Upper lobe of left lung (tissue), 6 donors: Measurements from ENCODE around the gene ATP6V0E2. TPM values are rescaled to one million over a fixed set of nuclear protein-coding genes. Genes with fewer than 3 reads are reported as not detected.
"Not testable (repeated sequence)": the region's sequence is repeated elsewhere in the genome, so short reads cannot be mapped to it uniquely, and the experiment has no call there.

ENCODE experiments used
- ATAC-seq, 2 donors: fragments of 200-7000 bp; cut with Tn5 transposase; one replicate each; pipeline ENCODE4 v1.9.1; 2022; ENCODE audit warnings: mild to moderate bottlenecking in 2 of 2, moderate library complexity in 2 of 2; ENCODE audit not compliant: low FRiP score in 2 of 2
- DNase-seq, 2 donors: peaks; one replicate each; pipeline ENCODE4 v3.0.0-alpha.2; 2019 to 2020
- H3K27ac ChIP-seq, 4 donors: fragments of 200-600 bp; sonication (generic); one replicate each; pipeline ENCODE4 v1.5.1; 2016 to 2019
- H3K27me3 ChIP-seq, 4 donors: fragments of 200-600 bp; sonication (generic); one replicate each; pipeline ENCODE4 v1.5.1; 2017 to 2019
- H3K36me3 ChIP-seq, 4 donors: fragments of 200-600 bp; sonication (generic); one replicate each; pipeline ENCODE4 v1.5.1; 2016 to 2019
- H3K4me1 ChIP-seq, 4 donors: fragments of 200-600 bp; sonication (generic); one replicate each; pipeline ENCODE4 v1.5.1; 2018 to 2019
- H3K4me3 ChIP-seq, 4 donors: fragments of 200-600 bp; sonication (generic); one replicate each; pipeline ENCODE4 v1.5.1; 2017 to 2019; ENCODE audit warnings: mild to moderate bottlenecking in 2 of 4, moderate library complexity in 1 of 4
- H3K9me3 ChIP-seq, 4 donors: fragments of 200-600 bp; sonication (generic); one replicate each; pipeline ENCODE4 v1.5.1; 2018 to 2019
- CTCF ChIP-seq, 6 experiments: fragments of 450-650 bp in 4 of 6; fragments of 200-600 bp in 2 of 6; sonication (generic) in 2 of 6; IDR thresholded peaks; one replicate each; pipeline ENCODE4 v1.5.1; 2016 to 2019; ENCODE audit warnings: antibody characterized with exemption in 6 of 6
- EP300 ChIP-seq, 4 donors: sonication (generic); formaldehyde crosslinking; IDR thresholded peaks; one replicate each; pipeline ENCODE4 v1.5.1; 2017; ENCODE audit warnings: antibody characterized with exemption in 4 of 4, control low read depth in 2 of 4
- POLR2A ChIP-seq, 4 donors: fragments of 450-650 bp; IDR thresholded peaks; one replicate each; pipeline ENCODE4 v1.5.1; 2016 to 2017; ENCODE audit warnings: antibody characterized with exemption in 4 of 4, mild to moderate bottlenecking in 2 of 4
- POLR2AphosphoS5 ChIP-seq, 2 donors: sonication (generic); formaldehyde crosslinking; IDR thresholded peaks; one replicate each; pipeline ENCODE4 v1.5.1; 2017; ENCODE audit warnings: antibody characterized with exemption in 2 of 2
- WGBS, 2 donors: methylation state at CpG; one replicate each; pipeline ENCODE4 v1.1.5; 2017 to 2018; 5-methylcytosine and 5-hydroxymethylcytosine counted together
- total RNA-seq, 6 donors: library from RNA; depleted of rRNA in 4 of 6; stranded (reverse); fragments of >200 nt in 4 of 6; gene quantifications; one replicate each; pipeline versions ENCODE4 v1.1.0 to v1.2.1, GENCODE V29; 2016 to 2021
- donor health status: DM: no; HTN: no; CAD: no; lungs with moderate emphysema.
- donor health status: DM: no; HTN: yes; CAD: no; lungs with severe emphysema.

ATP6V0E2 gene
- total RNA-seq, 6 donors from 2014 or later = 5.2 to 34.1 (median 25.2) TPM

- ATAC-seq (peak in 1 of 2 donors; percentile 2), DNase-seq (peak in 1 of 2 donors; percentile 59)
- TF ChIP-seq POLR2A (IDR thresholded peaks at IDR 0.05) = no peak
- TF ChIP-seq EP300 (IDR thresholded peaks at IDR 0.05) = no peak
- no peaks in the 10 kb centered on the region for H3K4me1 ChIP-seq
- no peaks in the 10 kb centered on the region for H3K27me3 ChIP-seq
- no peak overlapping the region for H3K27ac ChIP-seq
- no peak overlapping the region for H3K4me3 ChIP-seq
- H3K9me3 ChIP-seq = no peaks in the 10 kb centered on the region
- WGBS, 2 donors = 74 to 79% methylated on average over 5 to 12 of the region's 12 CpGs
- no peaks in the 10 kb centered on the region for H3K36me3 ChIP-seq
Observed at GRCh38 chr7:149826344-149827088, 47.3 kb upstream of the ATP6V0E2 start.

GRCh38 chr7:149827089-149827981 lies 46.4 kb upstream of the ATP6V0E2 start:
- H3K27me3 ChIP-seq = no peaks in the 10 kb centered on the region
- TF ChIP-seq POLR2A (IDR thresholded peaks at IDR 0.05) (no peak), EP300 (IDR thresholded peaks at IDR 0.05) (no peak)
- H3K9me3 ChIP-seq = no peaks in the 10 kb centered on the region
- H3K4me1 ChIP-seq = no peaks in the 10 kb centered on the region
- ATAC-seq = peak in 1 of 2 donors; percentile 7
- WGBS, 2 donors = 81 to 84% methylated on average over 17 to 23 of the region's 23 CpGs
- H3K4me3 ChIP-seq = no peak overlapping the region
- no peaks in the 10 kb centered on the region for H3K36me3 ChIP-seq
- no peak for DNase-seq
- no peak overlapping the region for H3K27ac ChIP-seq

GRCh38 chr7:149828357-149829309 lies 45.1 kb upstream of the ATP6V0E2 start:
- Histone ChIP-seq H3K27me3 (no peaks in the 10 kb centered on the region), H3K27ac (no peak overlapping the region), H3K9me3 (no peaks in the 10 kb centered on the region), H3K4me1 (no peaks in the 10 kb centered on the region), H3K36me3 (no peaks in the 10 kb centered on the region), H3K4me3 (no peak overlapping the region)
- no peak for ATAC-seq
- TF ChIP-seq POLR2AphosphoS5 (IDR thresholded peaks at IDR 0.05) (no peak), EP300 (IDR thresholded peaks at IDR 0.05) (no peak), CTCF (IDR thresholded peaks at IDR 0.05) (no peak), POLR2A (IDR thresholded peaks at IDR 0.05) (no peak)
- WGBS, 2 donors = 86 to 90% methylated on average over 12 to 19 of the region's 19 CpGs
- no peak for DNase-seq

GRCh38 chr7:149830527-149830926 lies 43.2 kb upstream of the ATP6V0E2 start:
- H3K27me3 ChIP-seq, H3K4me1 ChIP-seq, ATAC-seq, H3K36me3 ChIP-seq, DNase-seq, H3K4me3 ChIP-seq, H3K9me3 ChIP-seq, H3K27ac ChIP-seq: not testable (repeated sequence)
- WGBS, 2 donors = 67 to 77% methylated on average over 1 of the region's 1 CpG

- ATAC-seq (no peak), DNase-seq (peak in 1 of 2 donors; percentile 17)
- H3K4me3 ChIP-seq = no peak overlapping the region
- H3K36me3 ChIP-seq = no peaks in the 10 kb centered on the region
- H3K27ac ChIP-seq = no peak overlapping the region
- no peaks in the 10 kb centered on the region for H3K9me3 ChIP-seq
- H3K4me1 ChIP-seq = no peaks in the 10 kb centered on the region
- no peak for TF ChIP-seq EP300 (IDR thresholded peaks at IDR 0.05)
- TF ChIP-seq POLR2A (IDR thresholded peaks at IDR 0.05) = no peak
- TF ChIP-seq POLR2AphosphoS5 (IDR thresholded peaks at IDR 0.05) = no peak
- no peak for TF ChIP-seq CTCF (IDR thresholded peaks at IDR 0.05)
- no peaks in the 10 kb centered on the region for H3K27me3 ChIP-seq
- 59 to 70% methylated on average over 5 to 11 of the region's 11 CpGs for WGBS, 2 donors
Observed at GRCh38 chr7:149830997-149831740, 42.6 kb upstream of the ATP6V0E2 start.
